H1 (cell line): ENCODE data around the gene KIAA1671.

Experiments used
- ATF3 ChIP-seq: IDR thresholded peaks from 2 replicates; pipeline ENCODE4 v1.6.1; 2011; ENCODE audit warnings: low read depth, mild to moderate bottlenecking, low read length; ENCODE audit not compliant: insufficient read depth
- CHD1 ChIP-seq: IDR thresholded peaks from 2 replicates; pipeline ENCODE4 v1.6.1; 2012; ENCODE audit warnings: low read depth, low read length, improper control_type of control experiment
- CREB1 ChIP-seq: IDR thresholded peaks from 2 replicates; pipeline ENCODE4 v1.6.1; 2012; ENCODE audit warnings: inconsistent platforms
- CTCF ChIP-seq, 3 experiments: IDR thresholded peaks; 1 replicate in 2 of 3; 2 replicates in 1 of 3; pipeline versions ENCODE4 v1.5.1 to v1.6.1; 2011; ENCODE audit warnings: low read length in 3 of 3, mild to moderate bottlenecking in 3 of 3, inconsistent platforms in 2 of 3, low read depth in 1 of 3, moderate library complexity in 1 of 3; ENCODE audit not compliant: insufficient read depth in 1 of 3; ENCODE audit errors: control extremely low read depth in 1 of 3
- FOSL1 ChIP-seq: IDR thresholded peaks from 2 replicates; pipeline ENCODE4 v1.6.1; 2011; ENCODE audit warnings: mild to moderate bottlenecking, low read depth, low read length, moderate library complexity; ENCODE audit not compliant: insufficient read depth
- HDAC2 ChIP-seq, 2 experiments: fragments of 300-600 bp in 1 of 2; sonication (generic) in 1 of 2; IDR thresholded peaks; 2 replicates each; pipeline ENCODE4 v1.6.1; 2011 to 2012; ENCODE audit warnings: low read depth in 2 of 2, low read length in 2 of 2, mild to moderate bottlenecking in 2 of 2, moderate library complexity in 2 of 2, borderline replicate concordance in 1 of 2, inconsistent platforms in 1 of 2
- JUN ChIP-seq: IDR thresholded peaks from 2 replicates; pipeline ENCODE4 v1.6.1; 2011; ENCODE audit warnings: low read depth, mild to moderate bottlenecking, improper control_type of control experiment, low read length
- JUND ChIP-seq: IDR thresholded peaks from 2 replicates; pipeline ENCODE4 v1.6.1; 2011; ENCODE audit warnings: mild to moderate bottlenecking, improper control_type of control experiment, low read length
- MAFK ChIP-seq: IDR thresholded peaks from 2 replicates; pipeline ENCODE4 v1.6.1; 2012; ENCODE audit warnings: low read depth, mild to moderate bottlenecking, improper control_type of control experiment, low read length
- MAX ChIP-seq: IDR thresholded peaks from 2 replicates; pipeline ENCODE4 v1.6.1; 2012; ENCODE audit warnings: inconsistent platforms
- POLR2A ChIP-seq, 2 experiments: IDR thresholded peaks; 1 replicate in 1 of 2; 2 replicates in 1 of 2; pipeline ENCODE4 v1.6.1; 2011; ENCODE audit warnings: low read depth in 2 of 2, low read length in 2 of 2, mild to moderate bottlenecking in 2 of 2; ENCODE audit errors: control extremely low read depth in 1 of 2
- SP1 ChIP-seq: IDR thresholded peaks from 2 replicates; pipeline ENCODE4 v1.6.1; 2011; ENCODE audit warnings: low read depth, low read length
- TAF1 ChIP-seq: IDR thresholded peaks from 2 replicates; pipeline ENCODE4 v1.6.1; 2011; ENCODE audit warnings: mild to moderate bottlenecking, low read depth, low read length
- TBP ChIP-seq: IDR thresholded peaks from 2 replicates; pipeline ENCODE4 v1.6.1; 2011; ENCODE audit warnings: low read depth, low read length, improper control_type of control experiment

- TF ChIP-seq HDAC2 (IDR thresholded peaks at IDR 0.05; ENCODE audit: borderline replicate concordance in 1 of 2, low read depth in 2 of 2, low read length in 2 of 2) (no peak), CHD1 (no peak), TBP (no peak), JUND (no peak), SP1 (no peak), CTCF (IDR thresholded peaks at IDR 0.05; ENCODE audit: control extremely low read depth in 1 of 3, insufficient read depth in 1 of 3, low read depth in 1 of 3, low read length in 3 of 3) (no peak), MAFK (no peak), POLR2A (IDR thresholded peaks at IDR 0.05; ENCODE audit: control extremely low read depth in 1 of 2, low read depth in 2 of 2, low read length in 2 of 2) (no peak), TAF1 (no peak), JUN (no peak), FOSL1 (no peak), CREB1 (no peak), MAX (no peak), ATF3 (no peak)
Observed at GRCh38 chr22:25096638-25097405, 144.3 kb downstream of the KIAA1671 start.
